HepG2 (cell line): ENCODE measurements around the gene C11orf21. TPM values are rescaled to one million over a fixed set of nuclear protein-coding genes. Genes with fewer than 3 reads are reported as not detected.

Source experiments
- ATAC-seq: fragments of 200-7000 bp; cut with Tn5 transposase; 3 replicates; pipeline ENCODE4 v1.9.1; 2020; ENCODE audit warnings: mild to moderate bottlenecking, moderate library complexity
- BruUV-seq: library from RNA; stranded (reverse); fragments of 400-500 nt; replicated peaks from 2 replicates; lab custom pipeline; 2021; lab: Mats Ljungman, UMichigan
- CTCF ChIA-PET: fragments of 300-600 bp; formaldehyde crosslinking; extraction: SDS; loops from one replicate; lab custom pipeline; 2021; ENCODE audit warnings: low total read pairs, inconsistent platforms, low intra/inter-chr PET ratio; lab: Yijun Ruan, JAX
- POLR2A ChIA-PET: fragments of 350-600 bp; sonication (Branson Sonifier 250); formaldehyde crosslinking; loops from one replicate; lab custom pipeline; 2020; ENCODE audit warnings: antibody characterized with exemption, inconsistent platforms; lab: Yijun Ruan, JAX
- DNase-seq: peaks from one replicate; pipeline ENCODE4 v3.0.0-alpha.2; 2015; ENCODE audit warnings: low spot score
- FAIRE-seq: peaks from 3 replicates; lab custom pipeline; 2011; peaks lifted over from hg19 to GRCh38; lab: Jason Lieb, UNC
- H2AFZ ChIP-seq: one replicate; pipeline ENCODE4 v1.6.1; 2011; ENCODE audit warnings: low read length, inconsistent platforms
- H3K27ac ChIP-seq: fragments of 300-600 bp; 3 replicates; pipeline ENCODE4 v1.8.0; 2011; ENCODE audit warnings: mixed run types, mild to moderate bottlenecking, mixed read lengths, low read length, inconsistent platforms; ENCODE audit not compliant: insufficient read depth; ENCODE audit errors: extremely low read length
- H3K27me3 ChIP-seq, 2 experiments: fragments of 200-600 bp in 1 of 2; 2 replicates in 1 of 2; 3 replicates in 1 of 2; pipeline versions ENCODE4 v1.6.0 to v1.8.0; 2011; ENCODE audit warnings: low read length in 2 of 2, mild to moderate bottlenecking in 2 of 2, moderate library complexity in 2 of 2, inconsistent platforms in 1 of 2; ENCODE audit not compliant: insufficient read depth in 2 of 2, control insufficient read depth in 1 of 2
- H3K36me3 ChIP-seq, 2 experiments: fragments of 200-600 bp in 1 of 2; replicated peaks in 1 of 2; 2 replicates in 1 of 2; 3 replicates in 1 of 2; pipeline versions ENCODE4 v1.5.1 to v1.8.0; 2011; ENCODE audit warnings: low read length in 2 of 2, inconsistent platforms in 1 of 2; ENCODE audit not compliant: insufficient read depth in 2 of 2, control insufficient read depth in 1 of 2
- H3K4me1 ChIP-seq: 2 replicates; pipeline ENCODE4 v1.5.1; 2012; ENCODE audit warnings: low read length, inconsistent platforms; ENCODE audit not compliant: insufficient read depth
- H3K4me2 ChIP-seq: 2 replicates; pipeline ENCODE4 v1.6.0; 2011; ENCODE audit warnings: low read depth, low read length, inconsistent platforms
- H3K4me3 ChIP-seq, 3 experiments: fragments of 200-600 bp in 1 of 3; sonication (generic), shearing (Covaris generic) in 1 of 3; replicated peaks in 1 of 3; 2 replicates each; pipeline ENCODE4 v1.5.1; 2011 to 2016; ENCODE audit warnings: low read length in 3 of 3, inconsistent platforms in 2 of 3, low read depth in 2 of 3, mild to moderate bottlenecking in 2 of 3, control low read depth in 1 of 3, mixed read lengths in 1 of 3; ENCODE audit not compliant: insufficient read depth in 1 of 3
- H3K79me2 ChIP-seq: one replicate; pipeline ENCODE4 v1.6.1; 2011; ENCODE audit warnings: low read length, inconsistent platforms; ENCODE audit not compliant: insufficient read depth
- H3K9ac ChIP-seq: 2 replicates; pipeline ENCODE4 v1.6.0; 2011; ENCODE audit warnings: mild to moderate bottlenecking, low read depth, low read length, inconsistent platforms; ENCODE audit not compliant: insufficient read depth
- H3K9me3 ChIP-seq: 2 replicates; pipeline ENCODE4 v1.5.1; 2012; ENCODE audit warnings: mild to moderate bottlenecking, low read length
- H4K20me1 ChIP-seq: 2 replicates; pipeline ENCODE4 v1.6.0; 2011; ENCODE audit warnings: inconsistent platforms, mild to moderate bottlenecking, low read length, moderate library complexity; ENCODE audit not compliant: insufficient read depth
- CBFB ChIP-seq: sonication (generic); formaldehyde crosslinking; IDR thresholded peaks from 2 replicates; pipeline ENCODE4 v1.4.0; 2020; ENCODE audit warnings: missing genetic modification reagents
- HES4 ChIP-seq: sonication (generic); formaldehyde crosslinking; IDR thresholded peaks from 2 replicates; pipeline ENCODE4 v1.9.0; 2021; ENCODE audit warnings: mild to moderate bottlenecking, missing genetic modification reagents, borderline replicate concordance
- HOXA3 ChIP-seq: sonication (generic); formaldehyde crosslinking; IDR thresholded peaks from 2 replicates; pipeline ENCODE4 v1.5.0; 2020; ENCODE audit warnings: missing genetic modification reagents
- MAF1 ChIP-seq: sonication (generic); formaldehyde crosslinking; IDR thresholded peaks from 2 replicates; pipeline ENCODE4 v1.5.0; 2020; ENCODE audit warnings: missing genetic modification reagents, borderline replicate concordance
- NR3C1 ChIP-seq: sonication (generic); formaldehyde crosslinking; IDR thresholded peaks from 2 replicates; pipeline ENCODE4 v1.4.0; 2020; ENCODE audit warnings: missing genetic modification reagents
- REXO4 ChIP-seq: sonication (generic); formaldehyde crosslinking; IDR thresholded peaks from 2 replicates; pipeline ENCODE4 v1.8.0; 2022; ENCODE audit warnings: missing genetic modification reagents, mild to moderate bottlenecking, borderline replicate concordance
- RFXANK ChIP-seq: IDR thresholded peaks from 2 replicates; pipeline ENCODE4 v1.6.1; 2016
- TARDBP ChIP-seq: sonication (generic); formaldehyde crosslinking; IDR thresholded peaks from 2 replicates; pipeline ENCODE4 v1.8.0; 2022; ENCODE audit warnings: mild to moderate bottlenecking, missing genetic modification reagents
- ZNF350 ChIP-seq: sonication (generic); formaldehyde crosslinking; IDR thresholded peaks from 2 replicates; pipeline ENCODE4 v1.4.0; 2020; ENCODE audit warnings: mild to moderate bottlenecking, low read depth, missing genetic modification reagents, borderline replicate concordance
- WGBS: methylation state at CpG from one replicate; pipeline ENCODE4 v1.1.6; 2017; ENCODE audit warnings: low lambda C conversion rate; 5-methylcytosine and 5-hydroxymethylcytosine counted together
- in situ Hi-C: cut with HindIII; loops from 2 replicates; pipeline ENCODE4 v1.10.0; 2017; ENCODE audit warnings: low pct_unique_long_range_greater_than_20kb; ENCODE audit not compliant: extremely low pct_ligation_motif_present
- intact Hi-C: fragments of 100-400 bp; cut with micrococcal nuclease; formaldehyde crosslinking; loops from one replicate; pipeline ENCODE4 v1.10.0; 2022; ENCODE audit not compliant: unreplicated experiment
- polyA plus RNA-seq, 8 experiments: library from polyadenylated mRNA; depleted of rRNA in 3 of 8; stranded (reverse) in 7 of 8; unstranded in 1 of 8; fragments of >200 nt; fragmentation: Illumina TruSeq in 4 of 8; extraction: Trizol in 4 of 8; gene quantifications; 2 replicates each; pipeline versions ENCODE4 v1.2.1 to v1.2.3, GENCODE V29; 2011 to 2016; ENCODE audit warnings: low read depth in 4 of 8, missing spikeins in 1 of 8, mixed read lengths in 1 of 8; ENCODE audit not compliant: insufficient read depth in 1 of 8
- total RNA-seq, 5 experiments: library from RNA; depleted of rRNA; stranded (reverse); fragments of >200 nt; fragmentation: Illumina TruSeq; extraction: Trizol; gene quantifications; 2 replicates each; pipeline ENCODE4 v1.2.3, GENCODE V29; 2016; ENCODE audit warnings: low read depth in 1 of 5
- TF ChIP-seq, protein P1 (sequence below): sonication (generic); formaldehyde crosslinking; IDR thresholded peaks from 2 replicates; pipeline ENCODE4 v1.4.0; 2020; ENCODE audit warnings: missing genetic modification reagents, borderline replicate concordance
- TF ChIP-seq, protein P2 (sequence below): sonication (generic); formaldehyde crosslinking; IDR thresholded peaks from 2 replicates; pipeline ENCODE4 v1.8.0; 2022; ENCODE audit warnings: missing genetic modification reagents, mild to moderate bottlenecking, inconsistent platforms, borderline replicate concordance

The C11orf21 gene
- total and polyA plus RNA-seq, 2 of the 13 experiments (the other 11 are each of a cell fraction or from before 2014, with no cell fraction given), result 0.08 TPM; not detected in 1

DNA sequence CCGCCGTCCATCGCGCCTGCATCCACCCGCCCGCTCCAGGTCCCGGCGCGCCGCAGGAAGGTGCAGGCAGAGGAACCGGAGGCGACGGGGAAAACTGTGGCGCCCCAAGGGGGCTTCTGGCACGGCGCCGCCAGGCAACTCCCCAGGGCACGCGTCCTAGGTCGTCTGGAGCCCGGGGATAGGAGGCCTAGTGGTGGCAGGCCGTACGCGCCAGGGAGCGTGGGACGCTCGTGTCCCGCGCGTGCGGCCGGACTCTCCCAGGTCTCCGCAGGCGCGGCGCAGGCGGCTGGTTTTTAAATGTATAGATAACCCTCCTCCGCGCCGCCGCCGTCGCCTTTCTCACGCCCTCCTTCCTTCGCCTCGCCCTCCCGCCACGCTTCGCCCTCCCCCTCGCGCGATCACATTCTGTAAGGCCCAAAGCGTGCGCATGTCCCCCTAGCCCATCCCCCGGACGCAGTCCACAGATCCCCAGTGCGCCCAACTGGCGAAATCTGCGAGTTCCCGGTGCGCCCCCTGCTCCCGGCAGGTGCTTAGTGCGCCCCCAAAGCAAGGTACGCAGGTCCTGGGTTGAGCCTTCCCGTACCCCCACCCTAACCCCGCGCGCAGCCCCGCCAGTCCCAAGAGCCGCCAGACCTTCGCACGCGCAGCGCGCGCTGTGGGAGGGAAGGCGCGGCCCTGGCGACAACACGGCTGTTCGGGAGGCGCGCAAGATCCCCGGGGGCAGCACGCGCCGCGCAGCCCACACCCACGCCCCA lies 31.2 kb downstream of the C11orf21 start, which contains the start of gene ASCL2:
Gene ASCL2, minus strand, starts transcription at position 267 of the 755 bp plus-strand sequence. Its CDS starts 256 bp downstream, at position 11.
- BruUV-seq, result no TSS peak
- Histone ChIP-seq H4K20me1 (no peaks in the 10 kb centered on the region), H3K4me1 (peaks cover 10% of the 10 kb centered on the region; the same call in 1 of the 2 replicates), H3K79me2 (no peaks in the 10 kb centered on the region), H2AFZ (no peak within 1 kb of the TSS), H3K4me2 (peak within 1 kb of the TSS; percentile 86), H3K9me3 (no peaks in the 10 kb centered on the region), H3K36me3 (no peaks in the 10 kb centered on the region), H3K27ac (no peak within 1 kb of the TSS), H3K4me3 (peak within 1 kb of the TSS; percentile 61 to 73 (median 63); a peak in 5 of 6 replicates), H3K27me3 (peaks cover 4 to 20% of the 10 kb centered on the region in 2 experiments; a peak in 4 of 5 replicates), H3K9ac (no peak within 1 kb of the TSS)
- in situ Hi-C loops (no loop called here), intact Hi-C loops (no loop called here)
- ChIA-PET CTCF (no interaction called here), POLR2A (no interaction called here)
- ATAC-seq (no peak), FAIRE-seq (no peak), DNase-seq (no peak)
- 98% methylated on average over 70 of the region's 89 CpGs for WGBS
- TF ChIP-seq RFXANK (CRISPR knock-in tag) (no peak), MAF1 (CRISPR knock-in tag) (no peak), HOXA3 (CRISPR knock-in tag) (peak; percentile 14; the same call in 1 of the 2 replicates), CBFB (CRISPR knock-in tag) (no peak)

DNA sequence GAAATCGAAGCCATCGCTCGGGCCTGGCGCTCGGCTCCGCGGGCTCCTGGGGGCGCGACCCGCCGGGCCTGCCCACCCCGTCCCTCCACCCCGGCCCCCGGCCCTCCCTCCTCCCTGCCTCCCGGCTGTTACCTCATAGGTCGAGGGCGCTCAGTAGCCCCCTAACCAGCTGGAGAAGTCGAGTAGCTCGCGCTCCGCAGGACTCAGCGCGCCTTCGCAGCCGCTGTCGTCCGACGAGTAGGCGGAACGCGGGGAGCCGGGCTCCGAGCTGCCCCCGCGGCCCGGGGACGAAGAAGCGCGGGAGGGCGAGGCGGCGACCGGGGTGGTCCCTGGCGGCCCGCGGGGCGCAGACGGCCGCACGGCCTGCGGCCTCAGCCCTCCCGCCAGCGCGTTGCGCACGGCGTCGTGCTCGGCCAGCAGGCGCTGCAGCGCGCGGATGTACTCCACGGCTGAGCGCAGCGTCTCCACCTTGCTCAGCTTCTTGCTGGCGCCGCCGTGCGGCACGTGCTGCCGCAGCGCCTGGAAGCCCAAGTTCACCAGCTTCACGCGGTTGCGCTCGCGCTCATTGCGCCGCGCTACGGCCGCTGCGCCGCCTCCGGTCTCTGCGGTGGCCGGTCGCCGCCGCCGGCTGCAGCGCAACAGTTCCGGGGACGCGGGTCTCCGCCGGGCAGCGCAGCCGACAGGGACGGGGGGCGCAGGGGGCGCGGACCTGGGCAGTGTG lies 32.0 kb downstream of the C11orf21 start:
- intact Hi-C loops (loop anchor here (10.0 kb wide), 1 partner anchor 55 kb away; no protein-coding TSS in a partner anchor), in situ Hi-C loops (no loop called here)
- Histone ChIP-seq H3K27me3 (peaks cover 4 to 20% of the 10 kb centered on the region in 2 experiments; a peak in 4 of 5 replicates), H2AFZ (no peak overlapping the region), H3K9ac (no peak overlapping the region), H3K9me3 (no peaks in the 10 kb centered on the region), H4K20me1 (no peaks in the 10 kb centered on the region), H3K27ac (no peak overlapping the region), H3K4me3 (peak overlapping the region in 2 of 3 experiments; percentile 61 to 73; a peak in 3 of 6 replicates), H3K4me1 (peaks cover 10% of the 10 kb centered on the region; the same call in 1 of the 2 replicates), H3K4me2 (peak overlapping the region; percentile 86), H3K79me2 (no peaks in the 10 kb centered on the region), H3K36me3 (no peaks in the 10 kb centered on the region)
- WGBS, result 82% methylated on average over 91 of the region's 104 CpGs
- POLR2A ChIA-PET, result no interaction called here
- CTCF ChIA-PET, result no interaction called here
- BruUV-seq, result no TSS peak
- TF ChIP-seq ZNF350 (CRISPR knock-in tag) (no peak), HES4 (CRISPR knock-in tag) (0 out of 2 replicates have a peak, but pooled peaks have one; percentile 5), REXO4 (CRISPR knock-in tag) (no peak), HOXA3 (CRISPR knock-in tag) (0 out of 2 replicates have a peak, but pooled peaks have one; percentile 2), NR3C1 (no peak), TARDBP (CRISPR knock-in tag) (no peak)
- TF ChIP-seq, protein P1, sequence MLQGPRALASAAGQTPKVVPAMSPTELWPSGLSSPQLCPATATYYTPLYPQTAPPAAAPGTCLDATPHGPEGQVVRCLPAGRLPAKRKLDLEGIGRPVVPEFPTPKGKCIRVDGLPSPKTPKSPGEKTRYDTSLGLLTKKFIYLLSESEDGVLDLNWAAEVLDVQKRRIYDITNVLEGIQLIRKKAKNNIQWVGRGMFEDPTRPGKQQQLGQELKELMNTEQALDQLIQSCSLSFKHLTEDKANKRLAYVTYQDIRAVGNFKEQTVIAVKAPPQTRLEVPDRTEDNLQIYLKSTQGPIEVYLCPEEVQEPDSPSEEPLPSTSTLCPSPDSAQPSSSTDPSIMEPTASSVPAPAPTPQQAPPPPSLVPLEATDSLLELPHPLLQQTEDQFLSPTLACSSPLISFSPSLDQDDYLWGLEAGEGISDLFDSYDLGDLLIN, result no peak
- TF ChIP-seq, protein P2, sequence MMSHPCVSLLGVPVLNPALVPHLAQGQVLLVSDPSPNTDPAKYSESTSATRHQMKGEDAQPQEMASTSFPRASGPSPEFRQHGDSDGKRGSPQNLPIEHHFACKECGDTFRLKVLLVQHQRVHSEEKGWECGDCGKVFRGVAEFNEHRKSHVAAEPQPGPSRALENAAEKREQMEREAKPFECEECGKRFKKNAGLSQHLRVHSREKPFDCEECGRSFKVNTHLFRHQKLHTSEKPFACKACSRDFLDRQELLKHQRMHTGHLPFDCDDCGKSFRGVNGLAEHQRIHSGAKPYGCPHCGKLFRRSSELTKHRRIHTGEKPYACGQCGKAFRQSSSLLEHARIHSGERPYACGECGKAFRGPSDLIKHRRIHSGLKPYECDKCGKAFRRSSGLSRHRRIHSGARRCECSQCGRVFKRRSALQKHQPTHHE, result no peak
- ATAC-seq (no peak), FAIRE-seq (no peak), DNase-seq (no peak)
